ENCODE measurements around the gene RNGTT.
A peak's percentile ranks its signal among the peaks of the same experiment; 100 is the strongest.
"Not testable (repeated sequence)": the region's sequence is repeated elsewhere in the genome, so short reads cannot be mapped to it uniquely, and the experiment has no call there.

The RNGTT gene

GRCh38 chr6:88908598-88909548 is 54.5 kb downstream of the RNGTT start:
- DNase-seq, result no peak

GRCh38 chr6:88907148-88907547 is 56.3 kb downstream of the RNGTT start:
- not testable (repeated sequence) for DNase-seq

GRCh38 chr6:88899569-88900316 is 63.7 kb downstream of the RNGTT start:
- DNase-seq, result no peak

GRCh38 chr6:88895911-88896310 is 67.5 kb downstream of the RNGTT start:
- no peak for DNase-seq

- no peak for DNase-seq
Measured at GRCh38 chr6:88890860-88891845, 72.3 kb downstream of the RNGTT start.

- no peak for DNase-seq
Measured at GRCh38 chr6:88890394-88890793, 73.0 kb downstream of the RNGTT start.

GRCh38 chr6:88884361-88884760 is 79.1 kb downstream of the RNGTT start:
- no peak for DNase-seq

- no peak for DNase-seq
Measured at GRCh38 chr6:88882536-88882935, 80.9 kb downstream of the RNGTT start.

- no peak for DNase-seq
Measured at GRCh38 chr6:88881451-88881850, 82.0 kb downstream of the RNGTT start.

GRCh38 chr6:88880021-88880420 is 83.4 kb downstream of the RNGTT start:
- no peak for DNase-seq

GRCh38 chr6:88877893-88878292 is 85.5 kb downstream of the RNGTT start:
- no peak for DNase-seq

- no peak for DNase-seq
Measured at GRCh38 chr6:88872962-88873361, 90.5 kb downstream of the RNGTT start.

GRCh38 chr6:88871498-88871897 is 91.9 kb downstream of the RNGTT start:
- DNase-seq, result no peak

- DNase-seq, result peak; percentile 19 to 31
Measured at GRCh38 chr6:88870717-88871330, 92.6 kb downstream of the RNGTT start.

GRCh38 chr6:88869263-88870020 is 94.0 kb downstream of the RNGTT start:
- DNase-seq, result no peak

GRCh38 chr6:88867841-88868731 is 95.3 kb downstream of the RNGTT start:
- no peak for DNase-seq

- DNase-seq, result no peak
Measured at GRCh38 chr6:88866856-88867255, 96.6 kb downstream of the RNGTT start.

GRCh38 chr6:88865275-88865674 is 98.1 kb downstream of the RNGTT start:
- DNase-seq, result no peak

- DNase-seq, result no peak
Measured at GRCh38 chr6:88864359-88865054, 98.9 kb downstream of the RNGTT start.

- DNase-seq, result no peak
Measured at GRCh38 chr6:88860310-88860709, 103.1 kb downstream of the RNGTT start.

Measured in activated CD4-positive, alpha-beta T cell treated with anti-CD3 and anti-CD28 coated beads, Interleukin-2, amount 50 U/mL, for 4 hours (primary cell).